ENCODE results near the gene VRK1.

VRK1 gene

DNA sequence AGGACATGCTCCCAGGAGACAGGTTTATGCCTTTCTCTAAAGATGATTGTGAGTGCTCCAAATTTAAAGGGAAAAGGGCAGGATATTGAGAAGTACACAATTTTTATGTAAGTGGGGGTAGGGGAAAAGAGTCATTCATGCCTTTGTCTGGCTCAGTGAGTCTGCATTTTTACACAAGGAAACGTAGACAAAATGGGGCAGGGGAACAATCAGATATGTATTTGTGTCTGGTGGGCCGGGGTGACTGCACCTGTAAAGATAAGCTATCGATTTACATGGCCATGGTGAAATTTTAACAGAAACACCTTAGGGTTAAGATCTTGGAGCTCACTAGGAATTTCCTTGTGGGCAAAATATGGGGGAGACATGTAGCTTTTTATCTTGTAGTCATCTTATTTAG, 123.6 kb downstream of the VRK1 start:
- Mint-ChIP-seq H3K27me3 (no peaks in the 10 kb centered on the region), H3K4me3 (no peak overlapping the region), H3K36me3 (ENCODE audit: low read depth) (peaks cover 7% of the 10 kb centered on the region), H3K9me3 (peaks cover 6% of the 10 kb centered on the region), H3K27ac (no peak overlapping the region), H3K4me1 (no peaks in the 10 kb centered on the region)
- ATAC-seq (no peak), DNase-seq (no peak)

- no peaks in the 10 kb centered on the region for H3K27me3 Mint-ChIP-seq
- peaks cover 6% of the 10 kb centered on the region for H3K9me3 Mint-ChIP-seq
- H3K36me3 Mint-ChIP-seq (ENCODE audit: low read depth) = peaks cover 4% of the 10 kb centered on the region
- ATAC-seq = no peak
- DNase-seq = no peak
- no peak overlapping the region for H3K27ac Mint-ChIP-seq
- H3K4me1 Mint-ChIP-seq = no peaks in the 10 kb centered on the region
- no peak overlapping the region for H3K4me3 Mint-ChIP-seq
These were observed 125.8 kb downstream of the VRK1 start for GRCh38 chr14:96922986-96923385.

GRCh38 chr14:96925422-96925821, 128.2 kb downstream of the VRK1 start:
- ATAC-seq = no peak
- H3K27ac Mint-ChIP-seq = no peak overlapping the region
- no peak for DNase-seq

DNA sequence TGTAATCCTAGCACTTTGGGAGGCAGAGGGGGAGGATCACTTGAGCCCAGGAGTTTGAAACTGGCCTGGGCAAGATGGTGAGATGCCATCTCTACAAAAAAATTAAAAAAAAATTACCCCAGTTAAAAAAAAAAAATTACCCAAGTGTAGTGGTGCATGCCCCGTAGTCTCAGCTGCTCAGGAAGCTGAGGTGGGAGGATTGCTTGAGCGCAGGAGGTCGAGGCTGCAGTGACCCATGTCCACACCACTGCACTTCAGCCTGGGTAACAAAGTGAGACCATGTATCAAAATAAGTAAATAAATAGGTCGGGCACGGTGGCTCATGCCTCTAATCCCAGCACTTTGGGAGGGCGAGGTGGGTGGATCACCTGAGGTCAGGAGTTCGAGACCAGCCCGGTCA, 128.8 kb downstream of the VRK1 start:
- H3K27me3 Mint-ChIP-seq = no peaks in the 10 kb centered on the region
- H3K4me1 Mint-ChIP-seq = no peaks in the 10 kb centered on the region
- H3K36me3 Mint-ChIP-seq (ENCODE audit: low read depth) = peaks cover under 1% of the 10 kb centered on the region
- no peak overlapping the region for H3K27ac Mint-ChIP-seq
- no peak overlapping the region for H3K4me3 Mint-ChIP-seq
- no peak for ATAC-seq
- DNase-seq = no peak
- peaks cover 6% of the 10 kb centered on the region for H3K9me3 Mint-ChIP-seq

More at GRCh38 chr14:96925422-96925821, 128.2 kb downstream of the VRK1 start:
- Mint-ChIP-seq H3K4me3 (no peak overlapping the region), H3K36me3 (ENCODE audit: low read depth) (peaks cover 2% of the 10 kb centered on the region), H3K27me3 (no peaks in the 10 kb centered on the region), H3K9me3 (peaks cover 6% of the 10 kb centered on the region), H3K4me1 (no peaks in the 10 kb centered on the region)

GRCh38 chr14:96928779-96929380, 131.7 kb downstream of the VRK1 start:
- Mint-ChIP-seq H3K27ac (no peak overlapping the region), H3K36me3 (ENCODE audit: low read depth) (peaks cover 2% of the 10 kb centered on the region), H3K9me3 (no peaks in the 10 kb centered on the region), H3K4me1 (no peaks in the 10 kb centered on the region), H3K27me3 (no peaks in the 10 kb centered on the region), H3K4me3 (no peak overlapping the region)
- DNase-seq (no peak), ATAC-seq (no peak)

DNA sequence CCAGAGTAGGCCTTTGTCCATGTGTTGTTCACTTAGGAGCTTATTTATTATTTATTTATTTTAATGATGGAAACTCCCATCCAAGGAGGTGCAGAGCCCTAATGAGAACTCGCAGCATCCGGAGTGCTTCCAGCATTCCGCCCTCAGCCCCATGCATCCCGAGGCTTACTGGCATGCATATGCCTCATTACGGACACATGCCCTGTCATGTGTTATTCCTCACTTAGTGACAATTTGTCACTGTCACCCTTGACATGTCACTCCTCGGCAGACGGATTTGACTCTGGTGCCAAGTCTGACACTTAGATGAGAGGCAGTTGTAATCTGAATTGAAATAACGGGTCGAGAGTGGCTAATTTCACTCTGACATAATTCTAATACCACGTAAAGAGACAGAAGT, 132.8 kb downstream of the VRK1 start:
- H3K27me3 Mint-ChIP-seq = no peaks in the 10 kb centered on the region
- H3K9me3 Mint-ChIP-seq = no peaks in the 10 kb centered on the region
- ATAC-seq (no peak), DNase-seq (no peak)
- no peaks in the 10 kb centered on the region for H3K4me1 Mint-ChIP-seq
- H3K36me3 Mint-ChIP-seq (ENCODE audit: low read depth) = peaks cover 2% of the 10 kb centered on the region
- H3K27ac Mint-ChIP-seq = no peak overlapping the region
- H3K4me3 Mint-ChIP-seq = no peak overlapping the region

- H3K9me3 Mint-ChIP-seq = no peaks in the 10 kb centered on the region
- no peaks in the 10 kb centered on the region for H3K27me3 Mint-ChIP-seq
- H3K4me1 Mint-ChIP-seq = no peaks in the 10 kb centered on the region
- no peak overlapping the region for H3K27ac Mint-ChIP-seq
- ATAC-seq = no peak
- no peak overlapping the region for H3K4me3 Mint-ChIP-seq
- DNase-seq = no peak
- H3K36me3 Mint-ChIP-seq (ENCODE audit: low read depth) = peaks cover 2% of the 10 kb centered on the region
These were observed 133.3 kb downstream of the VRK1 start for GRCh38 chr14:96930526-96930925.

Data from activated naive CD8-positive, alpha-beta T cell treated with anti-CD3 and anti-CD28 coated beads, Interleukin-2, amount 50 U/mL, for 24 hours (primary cell).